ENCODE results near the gene PCCA. TPM values are rescaled to one million over a fixed set of nuclear protein-coding genes. Genes with fewer than 3 reads are reported as not detected.
"Not testable (repeated sequence)": the region's sequence is repeated elsewhere in the genome, so short reads cannot be mapped to it uniquely, and the experiment has no call there.

The PCCA gene
- total and polyA plus RNA-seq, 8 donors = 31.4 to 140 (median 77.0) TPM

DNA sequence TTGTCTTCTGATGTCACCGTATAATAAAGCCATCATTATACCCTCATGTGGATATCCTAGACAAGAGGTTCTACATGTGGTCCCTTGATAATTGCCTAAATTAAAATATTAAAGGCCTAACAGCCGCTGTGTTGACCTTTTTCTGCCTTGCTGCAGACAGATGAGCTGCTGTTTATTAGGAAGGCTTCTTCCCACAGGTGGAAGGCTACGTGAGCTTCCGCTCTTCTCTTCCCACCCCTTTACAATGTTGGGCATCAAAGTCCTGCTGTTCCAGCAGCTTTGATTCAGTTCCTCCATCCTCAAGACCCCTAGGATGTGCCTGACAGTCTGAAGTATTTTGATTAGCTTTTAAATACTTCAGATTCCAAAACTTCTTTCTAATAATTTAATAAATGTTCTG lies 217.1 kb downstream of the PCCA start:
- no peak for DNase-seq
- WGBS, 5 donors = 89 to 94% (median 91%) methylated on average over 4 of the region's 4 CpGs
- intact Hi-C loops (cut with DNase I; ENCODE audit: low total_unique reads) = no loop called here
- peaks cover 3 to 27% (median 20%) of the 10 kb centered on the region in 4 donors for H3K36me3 ChIP-seq
- no peaks in the 10 kb centered on the region for H3K27me3 ChIP-seq
- no peaks in the 10 kb centered on the region for H3K4me1 ChIP-seq
- H3K27ac ChIP-seq = no peak overlapping the region
- TF ChIP-seq EP300 (IDR thresholded peaks at IDR 0.05) (no peak), POLR2A (IDR thresholded peaks at IDR 0.05) (no peak), POLR2AphosphoS5 (IDR thresholded peaks at IDR 0.05) (no peak)
- TF ChIP-seq, protein P1, sequence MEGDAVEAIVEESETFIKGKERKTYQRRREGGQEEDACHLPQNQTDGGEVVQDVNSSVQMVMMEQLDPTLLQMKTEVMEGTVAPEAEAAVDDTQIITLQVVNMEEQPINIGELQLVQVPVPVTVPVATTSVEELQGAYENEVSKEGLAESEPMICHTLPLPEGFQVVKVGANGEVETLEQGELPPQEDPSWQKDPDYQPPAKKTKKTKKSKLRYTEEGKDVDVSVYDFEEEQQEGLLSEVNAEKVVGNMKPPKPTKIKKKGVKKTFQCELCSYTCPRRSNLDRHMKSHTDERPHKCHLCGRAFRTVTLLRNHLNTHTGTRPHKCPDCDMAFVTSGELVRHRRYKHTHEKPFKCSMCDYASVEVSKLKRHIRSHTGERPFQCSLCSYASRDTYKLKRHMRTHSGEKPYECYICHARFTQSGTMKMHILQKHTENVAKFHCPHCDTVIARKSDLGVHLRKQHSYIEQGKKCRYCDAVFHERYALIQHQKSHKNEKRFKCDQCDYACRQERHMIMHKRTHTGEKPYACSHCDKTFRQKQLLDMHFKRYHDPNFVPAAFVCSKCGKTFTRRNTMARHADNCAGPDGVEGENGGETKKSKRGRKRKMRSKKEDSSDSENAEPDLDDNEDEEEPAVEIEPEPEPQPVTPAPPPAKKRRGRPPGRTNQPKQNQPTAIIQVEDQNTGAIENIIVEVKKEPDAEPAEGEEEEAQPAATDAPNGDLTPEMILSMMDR (IDR thresholded peaks at IDR 0.05) = no peak
- no peaks in the 10 kb centered on the region for H3K9me3 ChIP-seq
- H3K4me3 ChIP-seq = no peak overlapping the region

DNA sequence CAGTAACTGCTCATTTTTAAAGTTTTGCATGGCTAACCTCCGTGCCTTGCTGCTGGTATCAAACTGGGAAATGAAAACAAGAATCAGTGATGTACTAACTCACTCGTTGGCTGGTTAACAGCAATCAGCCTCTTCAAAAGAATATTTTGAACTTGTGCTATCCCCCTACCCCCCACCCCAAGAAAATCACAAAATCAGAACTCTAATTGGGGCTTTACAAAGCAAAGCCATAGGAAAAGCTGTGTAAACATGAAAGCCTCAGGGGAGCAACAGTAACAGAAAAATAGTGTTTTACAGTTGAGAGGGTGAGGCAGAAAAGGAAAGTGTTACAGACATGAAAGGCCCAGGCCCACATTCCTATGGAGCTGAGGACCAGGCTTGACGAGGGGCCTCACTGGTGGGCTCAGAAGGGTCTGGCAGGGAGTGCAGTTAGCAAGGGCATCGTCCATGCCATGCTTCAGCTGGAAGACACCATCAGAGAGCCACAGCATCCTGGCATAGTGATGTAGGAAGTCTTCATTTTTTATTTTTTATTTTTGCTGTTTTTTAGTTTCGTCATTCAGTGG lies 217.6 kb downstream of the PCCA start:
- Histone ChIP-seq H3K27me3 (no peaks in the 10 kb centered on the region), H3K4me1 (no peaks in the 10 kb centered on the region), H3K36me3 (peaks cover 3 to 32% (median 25%) of the 10 kb centered on the region in 4 donors), H3K4me3 (no peak overlapping the region), H3K9me3 (no peaks in the 10 kb centered on the region), H3K27ac (no peak overlapping the region)
- 83 to 86% (median 84%) methylated on average over 5 of the region's 5 CpGs for WGBS, 5 donors
- no peak for DNase-seq
- intact Hi-C loops (cut with DNase I; ENCODE audit: low total_unique reads) = no loop called here
- TF ChIP-seq POLR2AphosphoS5 (IDR thresholded peaks at IDR 0.05) (no peak), EP300 (IDR thresholded peaks at IDR 0.05) (no peak), POLR2A (IDR thresholded peaks at IDR 0.05) (no peak)
- TF ChIP-seq, protein P1 (IDR thresholded peaks at IDR 0.05) = no peak

DNA sequence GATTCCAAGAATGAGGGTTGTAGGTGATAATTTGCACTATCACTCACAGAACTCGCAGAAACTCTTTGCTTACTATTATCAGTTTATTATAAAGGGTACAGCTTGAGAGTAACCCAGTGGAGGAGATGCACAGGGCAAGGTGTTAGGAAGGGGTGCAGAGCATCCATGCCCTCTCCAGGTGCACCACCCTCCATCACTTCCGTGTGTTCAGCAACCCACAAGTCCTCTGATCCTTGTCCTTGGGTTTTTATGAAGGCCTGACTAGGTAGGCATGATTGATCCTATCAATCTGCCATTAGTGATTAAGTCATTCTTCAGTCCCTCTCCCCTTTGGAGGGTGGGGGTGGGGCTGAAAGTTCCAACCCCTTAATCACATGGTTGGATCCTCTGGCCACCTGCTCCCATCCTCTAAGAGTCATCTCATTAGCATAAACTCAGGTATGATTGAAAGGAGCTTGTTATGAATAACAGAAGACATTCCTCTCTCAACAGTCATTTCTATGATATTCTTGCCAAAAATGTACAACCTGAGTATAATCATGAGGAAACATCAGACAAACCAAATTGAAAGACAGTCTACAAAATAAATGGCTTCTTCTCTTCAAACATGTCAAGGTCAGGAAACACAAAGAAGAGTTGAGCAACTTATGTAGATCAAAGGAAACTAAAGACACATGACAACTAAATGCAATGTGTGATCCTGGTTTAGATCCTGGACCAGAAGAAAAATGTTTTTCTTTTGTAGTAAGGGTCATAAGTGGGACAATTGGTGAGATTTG lies 225.4 kb downstream of the PCCA start:
- no peak overlapping the region for H3K27ac ChIP-seq
- no peak for DNase-seq
- H3K4me3 ChIP-seq = no peak overlapping the region
- TF ChIP-seq POLR2A (IDR thresholded peaks at IDR 0.05) = no peak
- TF ChIP-seq, protein P1 (IDR thresholded peaks at IDR 0.05) = no peak
- no peak for TF ChIP-seq POLR2AphosphoS5 (IDR thresholded peaks at IDR 0.05)
- no peak for TF ChIP-seq EP300 (IDR thresholded peaks at IDR 0.05)
- intact Hi-C loops (cut with DNase I; ENCODE audit: low total_unique reads) = no loop called here
- peaks cover 0 to 61% (median 48%) of the 10 kb centered on the region in 4 donors for H3K36me3 ChIP-seq
- no peaks in the 10 kb centered on the region for H3K4me1 ChIP-seq
- H3K27me3 ChIP-seq = no peaks in the 10 kb centered on the region
- no peaks in the 10 kb centered on the region for H3K9me3 ChIP-seq
- WGBS, 5 donors = 94 to 100% (median 96%) methylated on average over 2 of the region's 2 CpGs

- no peak for DNase-seq
- WGBS, 5 donors = 91 to 97% (median 96%) methylated on average over 1 of the region's 1 CpG
- no peak overlapping the region for H3K27ac ChIP-seq
- H3K36me3 ChIP-seq = peaks cover 0 to 55% (median 41%) of the 10 kb centered on the region in 4 donors
- intact Hi-C loops (cut with DNase I; ENCODE audit: low total_unique reads) = no loop called here
- H3K27me3 ChIP-seq = no peaks in the 10 kb centered on the region
- H3K4me3 ChIP-seq = no peak overlapping the region
- TF ChIP-seq POLR2AphosphoS5 (IDR thresholded peaks at IDR 0.05) = no peak
- no peaks in the 10 kb centered on the region for H3K9me3 ChIP-seq
- no peaks in the 10 kb centered on the region for H3K4me1 ChIP-seq
These were observed 226.6 kb downstream of the PCCA start for GRCh38 chr13:100315522-100315921.

GRCh38 chr13:100318473-100318872 lies 229.6 kb downstream of the PCCA start:
- H3K27me3 ChIP-seq; H3K27ac ChIP-seq; DNase-seq; H3K4me3 ChIP-seq; intact Hi-C loops (cut with DNase I; ENCODE audit: low total_unique reads); H3K9me3 ChIP-seq; H3K4me1 ChIP-seq: not testable (repeated sequence)
- H3K36me3 ChIP-seq = peaks cover 0 to 57% (median 36%) of the 10 kb centered on the region in 4 donors
- 74 to 96% (median 93%) methylated on average over 2 to 3 of the region's 3 CpGs for WGBS, 5 donors
